RCC 7860 (cell line): ENCODE data around the gene LRP2.

Experiments used
- DNase-seq: peaks from one replicate; pipeline ENCODE4 v3.0.0-alpha.2; 2015; ENCODE audit warnings: low spot score
- FAIRE-seq: peaks from 2 replicates; lab custom pipeline; 2012; peaks lifted over from hg19 to GRCh38; lab: Jason Lieb, UNC

Gene LRP2

GRCh38 chr2:169247211-169247610 is 115.1 kb downstream of the LRP2 start:
- DNase-seq (no peak), FAIRE-seq (no peak)

- DNase-seq (no peak), FAIRE-seq (no peak)
These were observed 121.9 kb downstream of the LRP2 start for GRCh38 chr2:169240405-169240804.

- FAIRE-seq, result no peak
These were observed 124.4 kb downstream of the LRP2 start for GRCh38 chr2:169237939-169238338.

GRCh38 chr2:169237286-169237685 is 125.0 kb downstream of the LRP2 start:
- FAIRE-seq (no peak), DNase-seq (no peak)

More at GRCh38 chr2:169237939-169238338, 124.4 kb downstream of the LRP2 start:
- no peak for DNase-seq

GRCh38 chr2:169232551-169233154 is 129.7 kb downstream of the LRP2 start:
- no peak for DNase-seq
- FAIRE-seq, result no peak

- no peak for FAIRE-seq
These were observed 132.1 kb downstream of the LRP2 start for GRCh38 chr2:169230204-169230603.

GRCh38 chr2:169229590-169229989 is 132.7 kb downstream of the LRP2 start:
- no peak for DNase-seq
- FAIRE-seq, result no peak

More at GRCh38 chr2:169230204-169230603, 132.1 kb downstream of the LRP2 start:
- no peak for DNase-seq

GRCh38 chr2:169225906-169226305 is 136.4 kb downstream of the LRP2 start:
- no peak for DNase-seq
- FAIRE-seq, result no peak

- DNase-seq, result no peak
- no peak for FAIRE-seq
These were observed 137.0 kb downstream of the LRP2 start for GRCh38 chr2:169225233-169225750.

- FAIRE-seq (no peak), DNase-seq (no peak)
These were observed 139.7 kb downstream of the LRP2 start for GRCh38 chr2:169222665-169223064.

- DNase-seq (no peak), FAIRE-seq (no peak)
These were observed 140.5 kb downstream of the LRP2 start for GRCh38 chr2:169221745-169222369.

GRCh38 chr2:169210917-169211316 is 151.4 kb downstream of the LRP2 start:
- FAIRE-seq, result no peak
- no peak for DNase-seq

GRCh38 chr2:169208026-169208425 is 154.3 kb downstream of the LRP2 start:
- FAIRE-seq (no peak), DNase-seq (no peak)

GRCh38 chr2:169205176-169205575 is 157.2 kb downstream of the LRP2 start:
- no peak for DNase-seq
- FAIRE-seq, result no peak

- DNase-seq (no peak), FAIRE-seq (no peak)
These were observed 158.4 kb downstream of the LRP2 start for GRCh38 chr2:169203952-169204351.

GRCh38 chr2:169200756-169201155 is 161.6 kb downstream of the LRP2 start:
- no peak for DNase-seq
- FAIRE-seq, result no peak

- DNase-seq, result no peak
- no peak for FAIRE-seq
These were observed 168.7 kb downstream of the LRP2 start for GRCh38 chr2:169193618-169194017.

- DNase-seq, result no peak
- no peak for FAIRE-seq
These were observed 172.0 kb downstream of the LRP2 start for GRCh38 chr2:169190197-169190775.

- DNase-seq (no peak), FAIRE-seq (no peak)
These were observed 173.2 kb downstream of the LRP2 start for GRCh38 chr2:169189132-169189531.

GRCh38 chr2:169185711-169186110 is 176.6 kb downstream of the LRP2 start:
- no peak for FAIRE-seq
- DNase-seq, result no peak

- no peak for FAIRE-seq
- no peak for DNase-seq
These were observed 178.3 kb downstream of the LRP2 start for GRCh38 chr2:169184074-169184473.

- FAIRE-seq (no peak), DNase-seq (no peak)
These were observed 179.8 kb downstream of the LRP2 start for GRCh38 chr2:169182573-169182972.
